Gastrocnemius medialis (tissue), 4 donors: ENCODE data around the gene CENPN.

Source experiments
- CTCF ChIP-seq, 5 experiments: fragments of 450-650 bp in 3 of 5; fragments of 200-600 bp in 2 of 5; sonication (generic) in 2 of 5; IDR thresholded peaks in 4 of 5; conservative IDR thresholded peaks in 1 of 5; 1 replicate in 4 of 5; 2 replicates in 1 of 5; pipeline ENCODE4 v1.5.1; 2016 to 2019; ENCODE audit warnings: antibody characterized with exemption in 5 of 5, mild to moderate bottlenecking in 3 of 5, moderate library complexity in 3 of 5
- POLR2A ChIP-seq, 2 donors: fragments of 450-650 bp; IDR thresholded peaks; one replicate each; pipeline ENCODE4 v1.6.1; 2017; ENCODE audit warnings: antibody characterized with exemption in 2 of 2, mild to moderate bottlenecking in 2 of 2, moderate library complexity in 2 of 2

- no peak for TF ChIP-seq CTCF (IDR thresholded peaks at IDR 0.05 in 4 of 5, conservative IDR thresholded peaks at IDR 0.05 in 1 of 5)
- TF ChIP-seq POLR2A (IDR thresholded peaks at IDR 0.05): no peak
Measured at GRCh38 chr16:80962879-80963278, 44.1 kb upstream of the CENPN start.
